Cardiac muscle cell (in vitro differentiated cells and primary cell): Measurements from ENCODE around the gene ACYP2. TPM values are rescaled to one million over a fixed set of nuclear protein-coding genes. Genes with fewer than 3 reads are reported as not detected.

Experiments used
- DNase-seq, 2 donors: peaks; one replicate each; pipeline versions ENCODE4 v3.0.0 to v3.0.0-alpha.2; 2010 to 2017; ENCODE audit warnings: low read depth in 1 of 2, low spot score in 1 of 2
- H3K27ac ChIP-seq: fragments of 200-600 bp; sonication (generic); 2 replicates; pipeline ENCODE4 v1.5.1; 2016
- H3K27me3 ChIP-seq: fragments of 200-600 bp; sonication (generic); 2 replicates; pipeline ENCODE4 v1.6.0; 2016; ENCODE audit warnings: control low read depth
- H3K36me3 ChIP-seq: fragments of 200-600 bp; sonication (generic); 2 replicates; pipeline ENCODE4 v1.5.1; 2016; ENCODE audit warnings: control low read depth
- H3K4me1 ChIP-seq: fragments of 200-600 bp; sonication (generic); 2 replicates; pipeline ENCODE4 v1.8.1; 2017; ENCODE audit warnings: low read depth, mild to moderate bottlenecking, mixed run types
- H3K4me3 ChIP-seq: fragments of 200-600 bp; sonication (generic); 2 replicates; pipeline ENCODE4 v1.5.1; 2016; ENCODE audit warnings: mild to moderate bottlenecking
- H3K9me3 ChIP-seq: fragments of 200-600 bp; sonication (generic); 2 replicates; pipeline ENCODE4 v1.5.1; 2017; ENCODE audit warnings: low read depth, mild to moderate bottlenecking, control low read depth
- polyA plus RNA-seq: library from polyadenylated mRNA; unstranded; fragments of >200 nt; fragmentation: Nextera tagmentation; extraction: Ambion mirVana; gene quantifications from 2 replicates; pipeline ENCODE4 v1.2.1, GENCODE V29; 2016
- total RNA-seq: library from RNA; depleted of rRNA; stranded (reverse); fragments of >200 nt; gene quantifications from 2 replicates; pipeline ENCODE4 v1.2.3, GENCODE V29; 2016
- TF ChIP-seq, protein P1 (sequence below): IDR thresholded peaks from 2 replicates; pipeline ENCODE4 v1.5.1; 2012; ENCODE audit warnings: low read depth, mild to moderate bottlenecking, low read length

ACYP2 gene
- total and polyA plus RNA-seq, 2 experiments from 2014 or later = 12.6 to 46.8 TPM

DNA sequence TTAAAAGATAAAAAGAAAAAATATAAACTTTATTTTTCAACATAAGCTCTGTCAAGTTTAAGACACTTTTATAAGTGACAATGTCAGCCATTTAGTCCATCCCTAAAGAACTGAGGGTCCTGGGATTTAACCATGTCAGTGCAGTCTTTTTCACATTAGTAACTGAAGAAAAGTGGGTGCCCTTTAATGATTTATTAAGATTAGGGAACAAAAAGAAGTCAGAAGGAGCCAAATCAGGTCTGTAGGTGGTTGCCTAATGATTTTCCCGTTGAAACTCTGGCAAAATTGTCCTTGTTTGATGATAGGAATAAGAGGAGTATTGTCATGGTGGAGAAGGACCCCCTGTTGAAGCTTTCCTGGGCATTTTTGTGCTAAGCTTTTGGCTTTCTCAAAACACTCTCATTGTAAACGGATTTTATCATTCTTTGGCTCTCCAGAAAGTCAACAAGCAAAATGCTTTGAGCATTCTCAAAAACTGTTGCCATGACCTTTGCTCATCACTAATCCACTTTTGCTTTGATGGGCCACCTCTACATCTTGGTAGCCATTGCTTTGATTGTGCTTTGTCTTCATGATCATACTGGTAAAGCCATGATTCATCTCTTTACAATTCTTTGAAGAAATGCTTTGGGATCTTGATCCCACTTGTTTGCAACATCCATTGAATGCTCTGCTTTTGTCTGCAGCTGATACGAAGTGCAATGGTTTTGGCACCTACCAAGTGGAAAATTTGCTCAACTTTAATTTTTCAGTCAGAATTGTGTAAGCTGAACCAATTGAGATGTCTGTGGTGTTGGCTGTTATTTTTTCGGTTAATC is 118.6 kb downstream of the ACYP2 start:
- Histone ChIP-seq H3K9me3 (no peaks in the 10 kb centered on the region), H3K36me3 (no peaks in the 10 kb centered on the region), H3K4me1 (no peaks in the 10 kb centered on the region), H3K4me3 (no peak overlapping the region), H3K27me3 (no peaks in the 10 kb centered on the region), H3K27ac (no peak overlapping the region)
- TF ChIP-seq, protein P1, sequence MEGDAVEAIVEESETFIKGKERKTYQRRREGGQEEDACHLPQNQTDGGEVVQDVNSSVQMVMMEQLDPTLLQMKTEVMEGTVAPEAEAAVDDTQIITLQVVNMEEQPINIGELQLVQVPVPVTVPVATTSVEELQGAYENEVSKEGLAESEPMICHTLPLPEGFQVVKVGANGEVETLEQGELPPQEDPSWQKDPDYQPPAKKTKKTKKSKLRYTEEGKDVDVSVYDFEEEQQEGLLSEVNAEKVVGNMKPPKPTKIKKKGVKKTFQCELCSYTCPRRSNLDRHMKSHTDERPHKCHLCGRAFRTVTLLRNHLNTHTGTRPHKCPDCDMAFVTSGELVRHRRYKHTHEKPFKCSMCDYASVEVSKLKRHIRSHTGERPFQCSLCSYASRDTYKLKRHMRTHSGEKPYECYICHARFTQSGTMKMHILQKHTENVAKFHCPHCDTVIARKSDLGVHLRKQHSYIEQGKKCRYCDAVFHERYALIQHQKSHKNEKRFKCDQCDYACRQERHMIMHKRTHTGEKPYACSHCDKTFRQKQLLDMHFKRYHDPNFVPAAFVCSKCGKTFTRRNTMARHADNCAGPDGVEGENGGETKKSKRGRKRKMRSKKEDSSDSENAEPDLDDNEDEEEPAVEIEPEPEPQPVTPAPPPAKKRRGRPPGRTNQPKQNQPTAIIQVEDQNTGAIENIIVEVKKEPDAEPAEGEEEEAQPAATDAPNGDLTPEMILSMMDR = no peak
- no peak for DNase-seq

DNA sequence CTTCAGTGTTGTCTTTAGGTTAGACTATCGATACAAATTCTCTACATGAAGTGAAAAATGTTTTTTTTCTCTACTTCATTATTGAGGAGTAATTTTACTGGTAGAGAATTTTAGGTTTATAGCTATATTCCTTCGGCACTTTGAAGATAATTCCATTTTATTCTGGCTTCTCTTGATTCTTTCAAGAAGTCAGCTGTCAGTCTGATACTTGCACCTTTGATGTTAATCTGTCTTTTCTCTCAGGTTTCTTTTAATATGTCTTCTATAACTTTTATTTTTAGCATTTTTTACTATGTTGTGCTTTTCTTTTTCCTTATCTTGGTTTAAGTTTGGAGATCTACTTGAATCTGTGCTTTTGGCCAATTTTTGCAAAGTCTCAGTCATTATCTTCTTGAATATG is 122.0 kb downstream of the ACYP2 start:
- H3K36me3 ChIP-seq = no peaks in the 10 kb centered on the region
- no peaks in the 10 kb centered on the region for H3K27me3 ChIP-seq
- H3K4me1 ChIP-seq = no peaks in the 10 kb centered on the region
- no peak overlapping the region for H3K4me3 ChIP-seq
- H3K9me3 ChIP-seq = no peaks in the 10 kb centered on the region
- TF ChIP-seq, protein P1 = no peak
- DNase-seq = no peak
- no peak overlapping the region for H3K27ac ChIP-seq

DNA sequence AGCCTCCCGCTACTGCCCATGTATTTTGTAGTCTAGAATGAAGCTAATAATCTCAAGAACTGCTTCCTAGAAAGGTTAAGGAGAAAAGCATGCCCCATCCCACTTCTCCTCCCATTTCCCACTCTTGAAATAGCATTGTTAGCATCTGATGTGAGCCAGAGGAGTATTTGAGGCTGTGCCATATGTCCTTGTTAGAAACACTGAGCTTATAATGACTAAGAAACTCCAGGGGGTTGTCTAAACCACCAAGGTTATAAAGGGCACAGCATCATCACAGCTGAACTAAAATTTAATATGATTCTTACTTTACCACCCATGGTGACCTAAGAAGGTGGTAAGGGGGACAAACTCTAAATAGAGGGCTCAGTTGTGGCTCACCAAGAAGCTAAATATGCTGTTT is 124.0 kb downstream of the ACYP2 start:
- DNase-seq = peak in 1 of 2 donors; percentile 69
- Histone ChIP-seq H3K36me3 (no peaks in the 10 kb centered on the region), H3K9me3 (no peaks in the 10 kb centered on the region), H3K27me3 (no peaks in the 10 kb centered on the region), H3K27ac (no peak overlapping the region), H3K4me1 (no peaks in the 10 kb centered on the region), H3K4me3 (no peak overlapping the region)
- TF ChIP-seq, protein P1 = no peak

DNA sequence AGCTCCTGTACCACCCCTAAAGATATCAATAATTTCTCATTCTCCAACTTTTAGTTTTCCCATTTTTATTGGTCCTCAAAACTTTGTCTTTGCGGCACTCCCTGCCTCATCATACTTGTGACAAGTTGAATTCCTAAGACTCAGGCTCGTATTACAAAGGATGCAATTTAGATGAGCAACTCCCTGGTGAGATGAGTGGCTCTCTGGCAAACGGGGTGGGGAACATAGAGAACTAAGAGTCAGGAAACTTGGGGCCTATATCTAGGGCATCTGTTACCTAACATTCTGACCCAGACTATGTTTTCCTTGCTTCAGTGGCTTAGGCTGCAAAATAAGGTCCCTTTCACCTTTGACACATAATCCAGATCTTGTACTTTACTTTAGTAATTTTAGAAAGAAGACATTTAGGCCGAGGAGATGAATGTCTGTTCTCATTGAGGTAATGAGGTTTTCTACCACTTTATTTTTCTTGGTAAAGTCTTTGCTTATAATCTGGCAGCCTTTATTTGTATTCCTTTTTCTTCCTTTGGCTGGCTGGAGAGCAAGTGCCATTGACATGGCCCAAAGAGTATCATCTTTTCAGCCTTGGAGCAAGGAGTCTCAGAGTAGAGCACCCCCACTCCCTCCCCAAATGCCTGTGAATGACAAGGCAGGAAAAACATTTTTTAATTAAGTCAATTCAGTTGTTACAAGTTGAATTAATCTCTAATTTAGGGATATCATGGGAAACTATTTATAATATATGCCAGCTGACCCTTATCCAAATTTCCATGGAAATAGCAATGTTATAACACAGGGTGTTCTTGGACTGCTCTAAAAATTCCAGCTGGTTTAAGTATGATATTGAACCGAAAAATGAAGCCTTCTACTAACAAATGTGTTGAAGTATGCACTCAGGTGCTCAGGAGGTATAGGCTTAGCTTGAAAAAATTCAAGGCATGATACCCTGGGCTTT is 125.4 kb downstream of the ACYP2 start:
- TF ChIP-seq, protein P1 = no peak
- Histone ChIP-seq H3K4me1 (no peaks in the 10 kb centered on the region), H3K27me3 (no peaks in the 10 kb centered on the region), H3K36me3 (no peaks in the 10 kb centered on the region), H3K27ac (no peak overlapping the region), H3K4me3 (no peak overlapping the region), H3K9me3 (no peaks in the 10 kb centered on the region)
- DNase-seq = peak in 1 of 2 donors; percentile 21

DNA sequence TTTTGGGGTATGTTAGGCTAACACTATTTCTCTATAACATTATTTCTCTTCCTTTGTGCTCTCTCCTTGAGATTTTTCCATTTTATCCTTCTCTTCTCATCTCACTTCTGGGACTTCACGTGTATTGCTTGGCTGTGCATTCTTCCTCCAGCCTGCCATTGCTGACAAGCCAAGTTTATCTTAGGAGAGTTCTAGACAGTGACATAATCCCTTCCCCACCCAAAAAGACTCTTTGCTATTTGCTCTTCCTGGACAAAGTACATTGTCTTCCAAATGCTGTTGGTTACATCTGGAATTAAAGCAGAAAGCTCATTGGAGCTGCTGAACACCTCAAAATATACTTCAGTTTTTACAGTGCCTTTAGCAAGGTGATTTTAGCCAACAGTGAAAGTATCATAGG is 131.7 kb downstream of the ACYP2 start:
- no peak overlapping the region for H3K4me3 ChIP-seq
- no peaks in the 10 kb centered on the region for H3K4me1 ChIP-seq
- no peaks in the 10 kb centered on the region for H3K27me3 ChIP-seq
- no peaks in the 10 kb centered on the region for H3K9me3 ChIP-seq
- DNase-seq = no peak
- no peak overlapping the region for H3K27ac ChIP-seq
- TF ChIP-seq, protein P1 = no peak
- H3K36me3 ChIP-seq = no peaks in the 10 kb centered on the region
